Keratinocyte (primary cell): Measurements from ENCODE around the gene DNAH10. TPM values are rescaled to one million over a fixed set of nuclear protein-coding genes. Genes with fewer than 3 reads are reported as not detected.

Experiments used
- DNase-seq: peaks from one replicate; pipeline ENCODE4 v3.0.0-alpha.2; 2011; ENCODE audit warnings: low read depth, missing footprints, low spot score
- FAIRE-seq: peaks from 2 replicates; lab custom pipeline; 2011; peaks lifted over from hg19 to GRCh38; lab: Jason Lieb, UNC
- H2AFZ ChIP-seq: 2 replicates; pipeline ENCODE4 v1.6.0; 2012; ENCODE audit warnings: low read length, control low read depth, inconsistent platforms; ENCODE audit not compliant: control insufficient read depth
- H3K27ac ChIP-seq: 2 replicates; pipeline ENCODE4 v1.5.1; 2011; ENCODE audit warnings: low read length; ENCODE audit not compliant: control insufficient read depth, insufficient read depth
- H3K27me3 ChIP-seq: 3 replicates; pipeline ENCODE4 v1.6.0; 2011; ENCODE audit warnings: low read length; ENCODE audit not compliant: control insufficient read depth, insufficient read depth; ENCODE audit errors: extremely low read depth
- H3K36me3 ChIP-seq, 2 experiments: 2 replicates in 1 of 2; 3 replicates in 1 of 2; pipeline ENCODE4 v1.5.1; 2011; ENCODE audit warnings: low read length in 2 of 2, mild to moderate bottlenecking in 1 of 2; ENCODE audit not compliant: control insufficient read depth in 2 of 2, insufficient read depth in 2 of 2; ENCODE audit errors: extremely low read depth in 1 of 2
- H3K4me1 ChIP-seq: 3 replicates; pipeline ENCODE4 v1.5.1; 2011; ENCODE audit warnings: low read length; ENCODE audit not compliant: control insufficient read depth, insufficient read depth; ENCODE audit errors: extremely low read depth
- H3K4me2 ChIP-seq: 3 replicates; pipeline ENCODE4 v1.6.0; 2011; ENCODE audit warnings: low read depth, low read length; ENCODE audit not compliant: control insufficient read depth, insufficient read depth; ENCODE audit errors: extremely low read depth
- H3K4me3 ChIP-seq, 3 experiments: fragments of 200-600 bp in 1 of 3; sonication (generic) in 1 of 3; 2 replicates in 2 of 3; 3 replicates in 1 of 3; pipeline ENCODE4 v1.5.1; 2011 to 2016; ENCODE audit warnings: low read length in 3 of 3, mild to moderate bottlenecking in 3 of 3, control low read depth in 2 of 3, inconsistent platforms in 1 of 3, low read depth in 1 of 3, mixed read lengths in 1 of 3, mixed run types in 1 of 3, moderate library complexity in 1 of 3; ENCODE audit not compliant: control insufficient read depth in 2 of 3, insufficient read depth in 2 of 3; ENCODE audit errors: extremely low read depth in 1 of 3
- H3K79me2 ChIP-seq: 2 replicates; pipeline ENCODE4 v1.6.0; 2012; ENCODE audit warnings: low read length; ENCODE audit not compliant: control insufficient read depth, insufficient read depth
- H3K9ac ChIP-seq: 3 replicates; pipeline ENCODE4 v1.6.0; 2011; ENCODE audit warnings: low read length; ENCODE audit not compliant: control insufficient read depth, insufficient read depth; ENCODE audit errors: extremely low read depth
- H3K9me1 ChIP-seq: 3 replicates; pipeline ENCODE4 v1.6.0; 2011; ENCODE audit warnings: low read length; ENCODE audit not compliant: control insufficient read depth, insufficient read depth; ENCODE audit errors: extremely low read depth
- H3K9me3 ChIP-seq: 2 replicates; pipeline ENCODE4 v1.5.1; 2012; ENCODE audit warnings: low read depth, low read length; ENCODE audit not compliant: control insufficient read depth
- H4K20me1 ChIP-seq: 3 replicates; pipeline ENCODE4 v1.6.0; 2011; ENCODE audit warnings: low read length; ENCODE audit not compliant: control insufficient read depth, insufficient read depth; ENCODE audit errors: extremely low read depth
- CTCF ChIP-seq, 3 experiments: IDR thresholded peaks in 1 of 3; conservative IDR thresholded peaks in 1 of 3; optimal IDR thresholded peaks in 1 of 3; 2 replicates in 2 of 3; 3 replicates in 1 of 3; pipeline versions ENCODE3 to v1.5.1; 2011; ENCODE audit warnings: low read length in 3 of 3, mild to moderate bottlenecking in 3 of 3, moderate library complexity in 2 of 3, control low read depth in 1 of 3, inconsistent platforms in 1 of 3; ENCODE audit not compliant: insufficient read depth in 2 of 3; ENCODE audit errors: extremely low read depth in 1 of 3
- EZH2 ChIP-seq: IDR thresholded peaks from one replicate; pipeline ENCODE4 v1.6.1; 2012; ENCODE audit warnings: inconsistent platforms, mild to moderate bottlenecking, low read length, moderate library complexity
- dilution Hi-C: fragments of 300-500 bp; cut with MboI; formaldehyde crosslinking; loops from one replicate; pipeline ENCODE4 v1.7.0; 2020; ENCODE audit warnings: low sequenced_read_pairs; ENCODE audit not compliant: extremely low pct_ligation_motif_present
- polyA plus RNA-seq, 5 experiments: library from polyadenylated mRNA; depleted of rRNA in 3 of 5; stranded (reverse) in 3 of 5; stranded (forward) in 1 of 5; unstranded in 1 of 5; fragments of >200 nt; gene quantifications; 1 replicate in 1 of 5; 2 replicates in 3 of 5; 3 replicates in 1 of 5; pipeline versions ENCODE4 v1.2.1 to v1.2.3, GENCODE V29; 2011 to 2012; ENCODE audit warnings: missing spikeins in 2 of 5, low read depth in 1 of 5, low replicate concordance in 1 of 5

The DNAH10 gene
- polyA plus RNA-seq, 1 donor (not counting 4 experiments of a cell fraction or from before 2014, with no cell fraction given): 0.08 TPM

- Histone ChIP-seq H3K4me1 (peaks cover 6% of the 10 kb centered on the region), H3K27me3 (no peaks in the 10 kb centered on the region), H2AFZ (no peak overlapping the region), H3K9me3 (no peaks in the 10 kb centered on the region), H3K27ac (no peak overlapping the region), H3K4me2 (no peak overlapping the region), H4K20me1 (no peaks in the 10 kb centered on the region), H3K79me2 (peaks cover 3% of the 10 kb centered on the region), H3K9ac (no peak overlapping the region), H3K36me3 (no peaks in the 10 kb centered on the region), H3K9me1 (no peaks in the 10 kb centered on the region), H3K4me3 (no peak overlapping the region)
- FAIRE-seq (no peak), DNase-seq (no peak)
- dilution Hi-C loops: no loop called here
- no peak for TF ChIP-seq CTCF (optimal IDR thresholded peaks at IDR 0.05 in 1 of 3, IDR thresholded peaks at IDR 0.05 in 1 of 3, conservative IDR thresholded peaks at IDR 0.05 in 1 of 3; ENCODE audit: extremely low read depth in 1 of 3, insufficient read depth in 2 of 3, low read length in 3 of 3)
Measured at GRCh38 chr12:123965382-123965781, 203.3 kb downstream of the DNAH10 start.

- Histone ChIP-seq H3K79me2 (peaks cover 7% of the 10 kb centered on the region), H3K36me3 (no peaks in the 10 kb centered on the region), H3K9ac (no peak overlapping the region), H3K4me1 (peaks cover 9% of the 10 kb centered on the region), H3K4me2 (no peak overlapping the region), H3K27ac (no peak overlapping the region), H3K4me3 (no peak overlapping the region), H2AFZ (no peak overlapping the region), H3K27me3 (no peaks in the 10 kb centered on the region), H3K9me3 (no peaks in the 10 kb centered on the region), H4K20me1 (no peaks in the 10 kb centered on the region), H3K9me1 (no peaks in the 10 kb centered on the region)
- dilution Hi-C loops: no loop called here
- TF ChIP-seq EZH2: no peak
- TF ChIP-seq CTCF (optimal IDR thresholded peaks at IDR 0.05 in 1 of 3, IDR thresholded peaks at IDR 0.05 in 1 of 3, conservative IDR thresholded peaks at IDR 0.05 in 1 of 3; ENCODE audit: extremely low read depth in 1 of 3, insufficient read depth in 2 of 3, low read length in 3 of 3): no peak
- FAIRE-seq (no peak), DNase-seq (no peak)
Measured at GRCh38 chr12:123966596-123966995, 204.5 kb downstream of the DNAH10 start.
